Measurements from ENCODE around the gene GABRQ. TPM values are rescaled to one million over a fixed set of nuclear protein-coding genes. Genes with fewer than 3 reads are reported as not detected.

The GABRQ gene
- 0.08 and 0.34 TPM in 2 replicates for total RNA-seq

- TF ChIP-seq CTCF (IDR thresholded peaks at IDR 0.05; ENCODE audit: insufficient read depth, low read length, poor library complexity, severe bottlenecking), result no peak
- no peak for DNase-seq (ENCODE audit: low read depth)
- H3K27me3 ChIP-seq (ENCODE audit: control insufficient read depth, insufficient read depth, low read length), result peaks cover 23% of the 10 kb centered on the region
- H3K4me3 ChIP-seq (ENCODE audit: low read depth, low read length), result no peak within 1 kb of the TSS
- H3K36me3 ChIP-seq (ENCODE audit: control insufficient read depth, insufficient read depth, low read length), result no peaks in the 10 kb centered on the region
Observed at GRCh38 chrX:152637649-152638442, at the start of gene GABRQ. Gene GABRQ (plus strand): TSS chrX:152637895. CDS start chrX:152638203, 308 bp downstream.

GRCh38 chrX:152588206-152588605, 49.5 kb upstream of the GABRQ start:
- Histone ChIP-seq H3K4me3 (ENCODE audit: low read depth, low read length) (no peak overlapping the region), H3K27me3 (ENCODE audit: control insufficient read depth, insufficient read depth, low read length) (no peaks in the 10 kb centered on the region), H3K36me3 (ENCODE audit: control insufficient read depth, insufficient read depth, low read length) (no peaks in the 10 kb centered on the region)
- no peak for TF ChIP-seq CTCF (IDR thresholded peaks at IDR 0.05; ENCODE audit: insufficient read depth, low read length, poor library complexity, severe bottlenecking)
- no peak for DNase-seq (ENCODE audit: low read depth)

GRCh38 chrX:152600853-152601633, 36.7 kb upstream of the GABRQ start:
- DNase-seq (ENCODE audit: low read depth), result no peak
- H3K36me3 ChIP-seq (ENCODE audit: control insufficient read depth, insufficient read depth, low read length), result no peaks in the 10 kb centered on the region
- H3K4me3 ChIP-seq (ENCODE audit: low read depth, low read length), result no peak overlapping the region
- H3K27me3 ChIP-seq (ENCODE audit: control insufficient read depth, insufficient read depth, low read length), result no peaks in the 10 kb centered on the region
- TF ChIP-seq CTCF (IDR thresholded peaks at IDR 0.05; ENCODE audit: insufficient read depth, low read length, poor library complexity, severe bottlenecking), result no peak

GRCh38 chrX:152601848-152602616, 35.7 kb upstream of the GABRQ start:
- no peaks in the 10 kb centered on the region for H3K36me3 ChIP-seq (ENCODE audit: control insufficient read depth, insufficient read depth, low read length)
- no peaks in the 10 kb centered on the region for H3K27me3 ChIP-seq (ENCODE audit: control insufficient read depth, insufficient read depth, low read length)
- no peak for DNase-seq (ENCODE audit: low read depth)
- no peak overlapping the region for H3K4me3 ChIP-seq (ENCODE audit: low read depth, low read length)
- TF ChIP-seq CTCF (IDR thresholded peaks at IDR 0.05; ENCODE audit: insufficient read depth, low read length, poor library complexity, severe bottlenecking), result no peak

- TF ChIP-seq CTCF (IDR thresholded peaks at IDR 0.05; ENCODE audit: insufficient read depth, low read length, poor library complexity, severe bottlenecking), result no peak
- Histone ChIP-seq H3K4me3 (ENCODE audit: low read depth, low read length) (no peak overlapping the region), H3K27me3 (ENCODE audit: control insufficient read depth, insufficient read depth, low read length) (no peaks in the 10 kb centered on the region), H3K36me3 (ENCODE audit: control insufficient read depth, insufficient read depth, low read length) (no peaks in the 10 kb centered on the region)
- DNase-seq (ENCODE audit: low read depth), result no peak
Observed at GRCh38 chrX:152614791-152615190, 22.9 kb upstream of the GABRQ start.

All from kidney epithelial cell (primary cell).